ENCODE measurements around the gene UVRAG.

The UVRAG gene

GRCh38 chr11:75911459-75911858 is 96.4 kb downstream of the UVRAG start:
- H3K14ac ChIP-seq (ENCODE audit: low read length): no peak overlapping the region
- H3K4me1 ChIP-seq (ENCODE audit: control insufficient read depth in 2 of 2, insufficient read depth in 1 of 2, low read depth in 1 of 2, low read length in 2 of 2): peaks cover 0 to 1% of the 10 kb centered on the region in 2 donors
- H2BK15ac ChIP-seq (ENCODE audit: low read length): no peak overlapping the region
- no peaks in the 10 kb centered on the region for H3K27me3 ChIP-seq (ENCODE audit: control insufficient read depth in 3 of 3, insufficient read depth in 3 of 3, low read depth in 1 of 3, low read length in 3 of 3)
- no peak overlapping the region for H2AK5ac ChIP-seq (ENCODE audit: low read depth, low read length)
- H3K4ac ChIP-seq (ENCODE audit: low read length): no peak overlapping the region
- H3K9ac ChIP-seq (ENCODE audit: low read depth, low read length, poor library complexity): no peak overlapping the region
- no peak overlapping the region for H2BK5ac ChIP-seq (ENCODE audit: low read length)
- no peak overlapping the region for H2BK12ac ChIP-seq (ENCODE audit: low read length)
- H4K8ac ChIP-seq (ENCODE audit: low read depth, low read length): no peak overlapping the region
- no peak overlapping the region for H3K18ac ChIP-seq (ENCODE audit: low read length)
- no peak overlapping the region for H3K27ac ChIP-seq (replicated peaks; ENCODE audit: low read length)
- H3K4me2 ChIP-seq (ENCODE audit: insufficient read depth, low read length, poor library complexity, severe bottlenecking): no peak overlapping the region
- no peak overlapping the region for H4K91ac ChIP-seq (ENCODE audit: low read depth, low read length, poor library complexity)
- no peak overlapping the region for H3K23ac ChIP-seq (ENCODE audit: low read depth, low read length, poor library complexity)
- no peak for DNase-seq (ENCODE audit: low spot score)
- H2BK120ac ChIP-seq (ENCODE audit: low read depth, low read length): no peak overlapping the region
- peaks cover 0 to 7% of the 10 kb centered on the region in 2 donors for H3K36me3 ChIP-seq (replicated peaks in 1 of 2; ENCODE audit: control insufficient read depth in 2 of 2, insufficient read depth in 2 of 2, low read length in 2 of 2)
- H3K9me3 ChIP-seq (replicated peaks in 1 of 2; ENCODE audit: control insufficient read depth in 2 of 2, insufficient read depth in 1 of 2, low read depth in 1 of 2, low read length in 2 of 2): no peaks in the 10 kb centered on the region
- H2AFZ ChIP-seq (ENCODE audit: low read length): no peak overlapping the region
- no peak overlapping the region for H3K4me3 ChIP-seq (ENCODE audit: low read length in 2 of 2)
- no peaks in the 10 kb centered on the region for H3K79me1 ChIP-seq (ENCODE audit: low read depth, low read length)
- WGBS, 2 donors (ENCODE audit: extremely low coverage in 2 of 2, insufficient read length in 2 of 2, insufficient replicate concordance in 1 of 2): no CpG with 5 or more reads among the region's 11 CpGs

GRCh38 chr11:75913984-75914383 is 99.0 kb downstream of the UVRAG start:
- H2AK5ac ChIP-seq (ENCODE audit: low read depth, low read length): no peak overlapping the region
- H3K79me1 ChIP-seq (ENCODE audit: low read depth, low read length): no peaks in the 10 kb centered on the region
- no peak overlapping the region for H3K23ac ChIP-seq (ENCODE audit: low read depth, low read length, poor library complexity)
- no peak overlapping the region for H3K14ac ChIP-seq (ENCODE audit: low read length)
- DNase-seq (ENCODE audit: low spot score): no peak
- no peak overlapping the region for H2BK15ac ChIP-seq (ENCODE audit: low read length)
- H2BK120ac ChIP-seq (ENCODE audit: low read depth, low read length): no peak overlapping the region
- no peak overlapping the region for H2BK5ac ChIP-seq (ENCODE audit: low read length)
- no peak overlapping the region for H3K9ac ChIP-seq (ENCODE audit: low read depth, low read length, poor library complexity)
- no peak overlapping the region for H3K27ac ChIP-seq (replicated peaks; ENCODE audit: low read length)
- peaks cover 0 to 1% of the 10 kb centered on the region in 2 donors for H3K4me1 ChIP-seq (ENCODE audit: control insufficient read depth in 2 of 2, insufficient read depth in 1 of 2, low read depth in 1 of 2, low read length in 2 of 2)
- H2AFZ ChIP-seq (ENCODE audit: low read length): no peak overlapping the region
- no peak overlapping the region for H4K91ac ChIP-seq (ENCODE audit: low read depth, low read length, poor library complexity)
- H3K4ac ChIP-seq (ENCODE audit: low read length): no peak overlapping the region
- H3K9me3 ChIP-seq (replicated peaks in 1 of 2; ENCODE audit: control insufficient read depth in 2 of 2, insufficient read depth in 1 of 2, low read depth in 1 of 2, low read length in 2 of 2): no peaks in the 10 kb centered on the region
- H3K4me2 ChIP-seq (ENCODE audit: insufficient read depth, low read length, poor library complexity, severe bottlenecking): no peak overlapping the region
- H3K36me3 ChIP-seq (replicated peaks in 1 of 2; ENCODE audit: control insufficient read depth in 2 of 2, insufficient read depth in 2 of 2, low read length in 2 of 2): peaks cover 0 to 7% of the 10 kb centered on the region in 2 donors
- WGBS, 2 donors (ENCODE audit: extremely low coverage in 2 of 2, insufficient read length in 2 of 2, insufficient replicate concordance in 1 of 2): no CpG with 5 or more reads among the region's 2 CpGs
- H4K8ac ChIP-seq (ENCODE audit: low read depth, low read length): no peak overlapping the region
- no peak overlapping the region for H3K4me3 ChIP-seq (ENCODE audit: low read length in 2 of 2)
- H3K27me3 ChIP-seq (ENCODE audit: control insufficient read depth in 3 of 3, insufficient read depth in 3 of 3, low read depth in 1 of 3, low read length in 3 of 3): no peaks in the 10 kb centered on the region
- no peak overlapping the region for H2BK12ac ChIP-seq (ENCODE audit: low read length)
- no peak overlapping the region for H3K18ac ChIP-seq (ENCODE audit: low read length)

- Histone ChIP-seq H3K23ac (ENCODE audit: low read depth, low read length, poor library complexity) (no peak overlapping the region), H2BK12ac (ENCODE audit: low read length) (no peak overlapping the region), H3K9me3 (replicated peaks in 1 of 2; ENCODE audit: control insufficient read depth in 2 of 2, insufficient read depth in 1 of 2, low read depth in 1 of 2, low read length in 2 of 2) (no peaks in the 10 kb centered on the region), H3K18ac (ENCODE audit: low read length) (no peak overlapping the region), H3K4me2 (ENCODE audit: insufficient read depth, low read length, poor library complexity, severe bottlenecking) (no peak overlapping the region), H3K36me3 (replicated peaks in 1 of 2; ENCODE audit: control insufficient read depth in 2 of 2, insufficient read depth in 2 of 2, low read length in 2 of 2) (peaks cover 0 to 7% of the 10 kb centered on the region in 2 donors), H3K79me1 (ENCODE audit: low read depth, low read length) (peaks cover 2% of the 10 kb centered on the region), H2BK5ac (ENCODE audit: low read length) (no peak overlapping the region), H3K27ac (replicated peaks; ENCODE audit: low read length) (no peak overlapping the region), H3K14ac (ENCODE audit: low read length) (no peak overlapping the region), H3K27me3 (ENCODE audit: control insufficient read depth in 3 of 3, insufficient read depth in 3 of 3, low read depth in 1 of 3, low read length in 3 of 3) (no peaks in the 10 kb centered on the region), H3K9ac (ENCODE audit: low read depth, low read length, poor library complexity) (no peak overlapping the region), H2BK120ac (ENCODE audit: low read depth, low read length) (no peak overlapping the region), H4K8ac (ENCODE audit: low read depth, low read length) (no peak overlapping the region), H2AFZ (ENCODE audit: low read length) (no peak overlapping the region), H2AK5ac (ENCODE audit: low read depth, low read length) (no peak overlapping the region), H3K4ac (ENCODE audit: low read length) (no peak overlapping the region), H2BK15ac (ENCODE audit: low read length) (no peak overlapping the region), H3K4me1 (ENCODE audit: control insufficient read depth in 2 of 2, insufficient read depth in 1 of 2, low read depth in 1 of 2, low read length in 2 of 2) (peaks cover 0 to 1% of the 10 kb centered on the region in 2 donors), H4K91ac (ENCODE audit: low read depth, low read length, poor library complexity) (no peak overlapping the region), H3K4me3 (ENCODE audit: low read length in 2 of 2) (no peak overlapping the region)
- WGBS, 2 donors (ENCODE audit: extremely low coverage in 2 of 2, insufficient read length in 2 of 2, insufficient replicate concordance in 1 of 2): no CpG with 5 or more reads among the region's 1 CpG
- no peak for DNase-seq (ENCODE audit: low spot score)
Measured at GRCh38 chr11:75916882-75917281, 101.9 kb downstream of the UVRAG start.

DNA sequence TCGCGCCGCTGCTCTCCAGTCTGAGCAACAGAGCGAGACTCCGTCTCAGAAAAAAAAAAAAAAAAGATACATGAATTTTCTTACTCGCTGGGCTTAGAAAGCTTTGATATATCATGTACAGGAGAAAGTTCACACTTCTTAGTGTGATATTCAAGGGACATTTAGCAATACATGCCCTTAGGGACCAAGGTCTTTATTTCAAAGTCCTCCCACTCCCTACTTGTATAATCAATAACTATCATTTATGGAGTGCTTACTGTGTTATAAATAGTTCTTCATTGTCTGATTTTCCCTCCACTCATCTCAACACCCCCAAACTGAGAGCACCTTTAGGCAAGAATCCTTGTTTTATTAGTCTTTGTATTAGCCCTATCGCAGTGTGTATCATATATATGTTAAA is 103.3 kb downstream of the UVRAG start:
- Histone ChIP-seq H2BK120ac (ENCODE audit: low read depth, low read length) (no peak overlapping the region), H3K36me3 (replicated peaks in 1 of 2; ENCODE audit: control insufficient read depth in 2 of 2, insufficient read depth in 2 of 2, low read length in 2 of 2) (peaks cover 0 to 5% of the 10 kb centered on the region in 2 donors), H3K9ac (ENCODE audit: low read depth, low read length, poor library complexity) (no peak overlapping the region), H3K4ac (ENCODE audit: low read length) (no peak overlapping the region), H3K4me1 (ENCODE audit: control insufficient read depth in 2 of 2, insufficient read depth in 1 of 2, low read depth in 1 of 2, low read length in 2 of 2) (peaks cover 0 to 1% of the 10 kb centered on the region in 2 donors), H3K79me1 (ENCODE audit: low read depth, low read length) (peaks cover 2% of the 10 kb centered on the region), H2AK5ac (ENCODE audit: low read depth, low read length) (no peak overlapping the region), H2AFZ (ENCODE audit: low read length) (no peak overlapping the region), H3K18ac (ENCODE audit: low read length) (no peak overlapping the region), H3K9me3 (replicated peaks in 1 of 2; ENCODE audit: control insufficient read depth in 2 of 2, insufficient read depth in 1 of 2, low read depth in 1 of 2, low read length in 2 of 2) (no peaks in the 10 kb centered on the region), H3K23ac (ENCODE audit: low read depth, low read length, poor library complexity) (no peak overlapping the region), H2BK5ac (ENCODE audit: low read length) (no peak overlapping the region), H3K14ac (ENCODE audit: low read length) (no peak overlapping the region), H2BK12ac (ENCODE audit: low read length) (no peak overlapping the region), H2BK15ac (ENCODE audit: low read length) (no peak overlapping the region), H4K91ac (ENCODE audit: low read depth, low read length, poor library complexity) (no peak overlapping the region), H3K4me3 (ENCODE audit: low read length in 2 of 2) (no peak overlapping the region), H3K27ac (replicated peaks; ENCODE audit: low read length) (no peak overlapping the region), H3K4me2 (ENCODE audit: insufficient read depth, low read length, poor library complexity, severe bottlenecking) (no peak overlapping the region), H4K8ac (ENCODE audit: low read depth, low read length) (no peak overlapping the region), H3K27me3 (ENCODE audit: control insufficient read depth in 3 of 3, insufficient read depth in 3 of 3, low read depth in 1 of 3, low read length in 3 of 3) (no peaks in the 10 kb centered on the region)
- no peak for DNase-seq (ENCODE audit: low spot score)
- no CpG with 5 or more reads among the region's 7 CpGs for WGBS, 2 donors (ENCODE audit: extremely low coverage in 2 of 2, insufficient read length in 2 of 2, insufficient replicate concordance in 1 of 2)

Data from neuronal stem cell (in vitro differentiated cells).